ENCODE data around the gene CD109.
"Not testable (repeated sequence)": the region's sequence is repeated elsewhere in the genome, so short reads cannot be mapped to it uniquely, and the experiment has no call there.

Gene CD109

GRCh38 chr6:73690056-73690455 is 5.9 kb upstream of the CD109 start:
- DNase-seq = no peak

- no peak for DNase-seq
Measured at GRCh38 chr6:73691512-73691911, 4.5 kb upstream of the CD109 start.

- DNase-seq = no peak
Measured at GRCh38 chr6:73694711-73695411, 1.1 kb upstream of the CD109 start.

GRCh38 chr6:73696966-73697655 is 1.1 kb downstream of the CD109 start:
- DNase-seq = no peak

GRCh38 chr6:73699676-73700459 is 3.9 kb downstream of the CD109 start:
- DNase-seq = no peak

- DNase-seq = no peak
Measured at GRCh38 chr6:73702444-73702843, 6.4 kb downstream of the CD109 start.

- no peak for DNase-seq
Measured at GRCh38 chr6:73703466-73703865, 7.5 kb downstream of the CD109 start.

- no peak for DNase-seq
Measured at GRCh38 chr6:73704260-73704659, 8.3 kb downstream of the CD109 start.

GRCh38 chr6:73704798-73705197 is 8.8 kb downstream of the CD109 start:
- DNase-seq = no peak

GRCh38 chr6:73706971-73707370 is 11.0 kb downstream of the CD109 start:
- DNase-seq = no peak

GRCh38 chr6:73710470-73710869 is 14.5 kb downstream of the CD109 start:
- DNase-seq = no peak

- DNase-seq = no peak
Measured at GRCh38 chr6:73710948-73711347, 14.9 kb downstream of the CD109 start.

- no peak for DNase-seq
Measured at GRCh38 chr6:73712535-73713173, 16.7 kb downstream of the CD109 start.

- no peak for DNase-seq
Measured at GRCh38 chr6:73713426-73714147, 17.6 kb downstream of the CD109 start.

- DNase-seq = not testable (repeated sequence)
Measured at GRCh38 chr6:73715111-73715508, 19.1 kb downstream of the CD109 start.

GRCh38 chr6:73719046-73719445 is 23.0 kb downstream of the CD109 start:
- no peak for DNase-seq

GRCh38 chr6:73722318-73723060 is 26.5 kb downstream of the CD109 start:
- no peak for DNase-seq

GRCh38 chr6:73723480-73723879 is 27.5 kb downstream of the CD109 start:
- not testable (repeated sequence) for DNase-seq

- no peak for DNase-seq
Measured at GRCh38 chr6:73724389-73724788, 28.4 kb downstream of the CD109 start.

GRCh38 chr6:73725192-73725591 is 29.2 kb downstream of the CD109 start:
- not testable (repeated sequence) for DNase-seq

GRCh38 chr6:73727114-73727513 is 31.1 kb downstream of the CD109 start:
- no peak for DNase-seq

All from NCI-H2171 treated with DMSO at 0.1 percent for 48 hours (cell line).